Measurements from ENCODE around the gene C6orf62.

The C6orf62 gene

GRCh38 chr6:24719125-24719971 is at the start of gene C6orf62:
Gene C6orf62, minus strand, starts transcription at chr6:24719154. Its CDS starts 486 bp downstream, at chr6:24718668.
- peaks cover 16 to 43% of the 10 kb centered on the region in 2 experiments for H3K36me3 ChIP-seq (ENCODE audit: control insufficient read depth in 2 of 2, insufficient read depth in 1 of 2, low read length in 2 of 2)
- TF ChIP-seq ZNF394 (tag by site-specific recombination; IDR thresholded peaks at IDR 0.05; ENCODE audit: borderline replicate concordance) (no peak), ZNF837 (tag by site-specific recombination; IDR thresholded peaks at IDR 0.05) (no peak), ZNF132 (tag by site-specific recombination; IDR thresholded peaks at IDR 0.05; ENCODE audit: borderline replicate concordance) (no peak), ZNF530 (tag by site-specific recombination; IDR thresholded peaks at IDR 0.05; ENCODE audit: low read depth) (no peak), HIC1 (tag by site-specific recombination; IDR thresholded peaks at IDR 0.05) (no peak), INSM2 (tag by site-specific recombination; IDR thresholded peaks at IDR 0.05) (no peak; the same call in 1 of the 2 replicates), SETDB1 (IDR thresholded peaks at IDR 0.05; ENCODE audit: insufficient read length, low read length) (no peak), ZIC2 (tag by site-specific recombination; IDR thresholded peaks at IDR 0.05) (no peak), ZNF362 (tag by site-specific recombination; IDR thresholded peaks at IDR 0.05) (no peak; the same call in 1 of the 2 replicates), ZFP37 (tag by site-specific recombination; IDR thresholded peaks at IDR 0.05) (no peak), ZNF214 (tag by site-specific recombination; IDR thresholded peaks at IDR 0.05; ENCODE audit: borderline replicate concordance) (no peak), ZNF184 (tag by site-specific recombination; IDR thresholded peaks at IDR 0.05) (no peak), ZSCAN18 (tag by site-specific recombination; IDR thresholded peaks at IDR 0.05) (no peak), ZNF501 (tag by site-specific recombination; IDR thresholded peaks at IDR 0.05) (no peak), AEBP2 (tag by site-specific recombination; IDR thresholded peaks at IDR 0.05; ENCODE audit: borderline replicate concordance) (no peak), KLF16 (tag by site-specific recombination; IDR thresholded peaks at IDR 0.05) (no peak), ZNF350 (tag by site-specific recombination; IDR thresholded peaks at IDR 0.05) (no peak), ZNF138 (tag by site-specific recombination; IDR thresholded peaks at IDR 0.05; ENCODE audit: borderline replicate concordance) (no peak), ZNF26 (tag by site-specific recombination; IDR thresholded peaks at IDR 0.05) (no peak), TRIM28 (IDR thresholded peaks at IDR 0.05; ENCODE audit: borderline replicate concordance, low read length) (no peak), ZNF843 (tag by site-specific recombination; IDR thresholded peaks at IDR 0.05) (no peak), IKZF3 (tag by site-specific recombination; IDR thresholded peaks at IDR 0.05) (0 out of 2 replicates have a peak, but pooled peaks have one; percentile 43), ZNF174 (tag by site-specific recombination; IDR thresholded peaks at IDR 0.05) (no peak), WT1 (tag by site-specific recombination; IDR thresholded peaks at IDR 0.05) (no peak; the same call in 1 of the 2 replicates), ZBTB7A (tag by site-specific recombination; IDR thresholded peaks at IDR 0.05; ENCODE audit: low read depth) (no peak), ZNF202 (tag by site-specific recombination; IDR thresholded peaks at IDR 0.05; ENCODE audit: borderline replicate concordance) (no peak), ZNF423 (tag by site-specific recombination; IDR thresholded peaks at IDR 0.05) (0 out of 2 replicates have a peak, but pooled peaks have one; percentile 20), ZNF768 (tag by site-specific recombination; IDR thresholded peaks at IDR 0.05) (no peak)

More at GRCh38 chr6:24719125-24719971, at the start of gene C6orf62:
- POLR2A ChIA-PET: interaction anchor here (0.6 to 3.8 kb wide), 11 partner anchors 9 to 290 kb away, joined by 3 to 28 read pairs (median 4); partner anchors contain the start of genes ACOT13, ALDH5A1, GMNN and TDP2
- Histone ChIP-seq H3K27ac (ENCODE audit: extremely low read depth, low read depth, low read length) (peak within 1 kb of the TSS; percentile 96; the same call in 1 of the 2 replicates), H3K4me1 (ENCODE audit: control insufficient read depth, insufficient read depth, low read length) (peaks cover 3% of the 10 kb centered on the region), H3K9me3 (ENCODE audit: control insufficient read depth, insufficient read depth, low read depth, low read length) (no peaks in the 10 kb centered on the region), H3K4me3 (ENCODE audit: low read depth, low read length) (peak within 1 kb of the TSS; percentile 97)
- CTCF ChIA-PET: no interaction called here

Data from HEK293 (cell line).